RWPE2 (cell line): ENCODE results near the gene SHROOM2.

Source experiments
- ATAC-seq: fragments of 200-7000 bp; cut with Tn5 transposase; 3 replicates; pipeline ENCODE4 v1.9.1; 2021; ENCODE audit warnings: low read depth
- DNase-seq: peaks from one replicate; pipeline ENCODE4 v3.0.0-alpha.2; 2020; ENCODE audit warnings: low spot score
- H3K27ac ChIP-seq: fragments of 450-650 bp; 2 replicates; pipeline ENCODE4 v1.5.1; 2017; ENCODE audit warnings: mild to moderate bottlenecking; ENCODE audit not compliant: poor library complexity, severe bottlenecking
- H3K27me3 ChIP-seq: fragments of 250-450 bp; sonication (Bioruptor Pico); 2 replicates; pipeline ENCODE4 v1.5.1; 2021; ENCODE audit warnings: mild to moderate bottlenecking, moderate library complexity; ENCODE audit not compliant: insufficient read depth, poor library complexity, severe bottlenecking
- H3K36me3 ChIP-seq: fragments of 250-450 bp; sonication (Bioruptor Pico); 2 replicates; pipeline ENCODE4 v1.5.1; 2020; ENCODE audit warnings: low read depth, mild to moderate bottlenecking, moderate library complexity
- H3K4me1 ChIP-seq: fragments of 250-450 bp; sonication (Bioruptor Pico); 2 replicates; pipeline ENCODE4 v1.5.1; 2021; ENCODE audit warnings: mild to moderate bottlenecking, moderate library complexity; ENCODE audit not compliant: insufficient read depth, poor library complexity, severe bottlenecking
- H3K4me3 ChIP-seq: fragments of 250-450 bp; sonication (Bioruptor Pico); 2 replicates; pipeline ENCODE4 v1.5.1; 2021; ENCODE audit warnings: mild to moderate bottlenecking, moderate library complexity; ENCODE audit not compliant: severe bottlenecking
- H3K9me3 ChIP-seq: fragments of 250-450 bp; sonication (Bioruptor Pico); 2 replicates; pipeline ENCODE4 v1.5.1; 2021; ENCODE audit warnings: mild to moderate bottlenecking, moderate library complexity; ENCODE audit not compliant: severe bottlenecking
- CTCF ChIP-seq: fragments of 450-650 bp; IDR thresholded peaks from one replicate; pipeline ENCODE4 v1.5.1; 2017; ENCODE audit warnings: mild to moderate bottlenecking, moderate library complexity; ENCODE audit not compliant: poor library complexity, severe bottlenecking

SHROOM2 gene

GRCh38 chrX:9781941-9782340 lies 4.3 kb upstream of the SHROOM2 start:
- ATAC-seq (no peak), DNase-seq (no peak)
- H3K9me3 ChIP-seq: no peaks in the 10 kb centered on the region
- no peak for TF ChIP-seq CTCF
- no peaks in the 10 kb centered on the region for H3K36me3 ChIP-seq
- H3K4me3 ChIP-seq: no peak overlapping the region
- no peaks in the 10 kb centered on the region for H3K27me3 ChIP-seq
- no peaks in the 10 kb centered on the region for H3K4me1 ChIP-seq
- no peak overlapping the region for H3K27ac ChIP-seq

- no peaks in the 10 kb centered on the region for H3K36me3 ChIP-seq
- no peak for TF ChIP-seq CTCF
- peaks cover 8% of the 10 kb centered on the region for H3K4me1 ChIP-seq
- no peaks in the 10 kb centered on the region for H3K27me3 ChIP-seq
- ATAC-seq (no peak), DNase-seq (no peak)
- no peaks in the 10 kb centered on the region for H3K9me3 ChIP-seq
- H3K27ac ChIP-seq: no peak overlapping the region
- H3K4me3 ChIP-seq: no peak overlapping the region
Observed at GRCh38 chrX:9784332-9784731, 1.9 kb upstream of the SHROOM2 start.

GRCh38 chrX:9785254-9785943 lies 830 bp upstream of the SHROOM2 start:
- Histone ChIP-seq H3K9me3 (no peaks in the 10 kb centered on the region), H3K27me3 (no peaks in the 10 kb centered on the region), H3K27ac (peak overlapping the region; percentile 54), H3K4me3 (peak overlapping the region; percentile 85), H3K4me1 (peaks cover 8% of the 10 kb centered on the region), H3K36me3 (no peaks in the 10 kb centered on the region)
- no peak for TF ChIP-seq CTCF
- no peak for ATAC-seq
- DNase-seq: no peak

DNA sequence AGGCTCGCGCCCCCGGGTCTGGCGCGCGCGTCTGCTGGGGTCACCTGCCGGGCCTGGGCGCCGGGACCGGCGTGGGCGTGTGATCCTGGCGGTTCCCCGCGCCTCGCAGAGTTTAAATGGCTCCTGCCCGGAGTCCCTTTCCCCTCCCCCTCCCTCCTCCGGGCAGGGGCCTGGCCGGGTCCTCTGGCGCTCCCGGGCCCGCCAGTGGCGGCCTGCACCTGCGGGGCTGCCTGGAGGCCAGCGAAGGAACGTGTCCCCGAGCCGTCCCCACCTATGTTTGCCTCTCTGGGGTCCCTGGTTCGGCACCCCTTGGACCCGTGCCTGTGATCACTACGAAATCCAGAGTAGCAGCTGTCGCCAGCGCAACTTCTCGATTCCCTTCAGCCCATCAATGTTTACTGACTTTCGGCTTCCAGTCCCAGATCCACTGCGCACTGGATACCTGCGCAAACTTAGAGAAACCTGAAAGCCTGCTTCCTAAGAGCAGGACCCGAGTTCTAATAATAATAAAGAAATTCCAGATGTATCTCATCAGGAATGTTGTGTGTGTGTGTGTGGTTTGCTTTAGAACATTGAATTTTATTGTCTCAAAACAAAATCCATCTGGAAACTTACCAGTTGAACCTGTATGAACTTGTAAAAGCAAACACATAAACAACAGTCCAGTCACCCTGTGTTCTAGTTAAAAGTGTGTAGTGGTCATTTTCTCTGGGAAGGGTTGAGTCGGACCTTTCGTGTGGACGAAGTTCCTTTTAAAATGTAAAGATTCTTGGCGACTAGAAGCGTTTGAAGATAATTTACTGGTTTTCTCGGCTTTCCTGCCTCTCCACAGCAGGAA lies 788 bp downstream of the SHROOM2 start:
- peak overlapping the region; percentile 85 for H3K4me3 ChIP-seq
- TF ChIP-seq CTCF: no peak
- H3K9me3 ChIP-seq: no peaks in the 10 kb centered on the region
- no peaks in the 10 kb centered on the region for H3K36me3 ChIP-seq
- H3K27ac ChIP-seq: peak overlapping the region; percentile 54
- DNase-seq: no peak
- ATAC-seq: peak; percentile 42; the same call in 2 of the 3 replicates
- H3K4me1 ChIP-seq: peaks cover 8% of the 10 kb centered on the region
- no peaks in the 10 kb centered on the region for H3K27me3 ChIP-seq
